Cerebellar nuclear complex (tissue), 1 donor: Measurements from ENCODE around the gene CCDC187.

ENCODE experiments used
- DNase-seq, 2 experiments: peaks; one replicate each; lab custom pipeline; 2025; lab: John Stamatoyannopoulos, UW

CCDC187 gene

DNA sequence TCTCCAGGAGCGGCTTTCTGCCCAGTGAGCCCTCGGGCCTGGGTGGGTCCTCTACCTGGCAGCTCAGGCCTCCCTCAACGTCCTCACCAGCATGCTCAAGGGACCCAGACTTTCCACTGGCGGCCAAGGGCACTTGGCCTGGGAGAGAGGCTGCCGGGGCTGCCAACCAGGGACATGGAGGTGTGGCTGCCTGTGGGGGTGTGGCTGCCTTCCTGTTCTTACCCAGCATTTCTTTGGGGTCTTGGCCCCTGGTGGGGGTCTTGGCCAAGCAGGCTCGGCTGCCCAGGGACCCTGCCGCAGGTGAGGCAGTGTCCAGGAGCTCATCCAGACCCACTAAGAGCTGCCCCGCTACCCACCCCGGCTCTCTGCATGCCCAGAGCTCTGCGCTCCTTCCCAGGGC lies 51.0 kb downstream of the CCDC187 start:
- DNase-seq: no peak

DNA sequence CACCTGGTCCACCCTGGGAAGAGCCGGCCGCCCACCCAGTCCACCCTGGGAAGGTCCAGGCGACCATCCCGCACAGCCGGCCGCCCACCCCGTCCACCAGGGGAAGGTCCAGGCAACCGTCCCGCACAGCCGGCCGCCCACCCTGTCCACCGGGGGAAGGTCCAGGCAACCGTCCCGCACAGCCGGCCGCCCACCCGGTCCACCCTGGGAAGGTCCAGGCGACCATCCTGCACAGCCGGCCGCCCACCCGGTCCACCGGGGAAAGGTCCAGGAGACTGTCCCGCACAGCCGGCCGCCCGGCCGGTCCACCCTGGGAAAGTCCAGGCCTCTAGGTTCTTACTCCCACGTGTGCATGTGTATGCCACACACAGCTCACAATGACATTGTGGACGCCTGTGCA lies 51.6 kb downstream of the CCDC187 start:
- DNase-seq: no peak

DNA sequence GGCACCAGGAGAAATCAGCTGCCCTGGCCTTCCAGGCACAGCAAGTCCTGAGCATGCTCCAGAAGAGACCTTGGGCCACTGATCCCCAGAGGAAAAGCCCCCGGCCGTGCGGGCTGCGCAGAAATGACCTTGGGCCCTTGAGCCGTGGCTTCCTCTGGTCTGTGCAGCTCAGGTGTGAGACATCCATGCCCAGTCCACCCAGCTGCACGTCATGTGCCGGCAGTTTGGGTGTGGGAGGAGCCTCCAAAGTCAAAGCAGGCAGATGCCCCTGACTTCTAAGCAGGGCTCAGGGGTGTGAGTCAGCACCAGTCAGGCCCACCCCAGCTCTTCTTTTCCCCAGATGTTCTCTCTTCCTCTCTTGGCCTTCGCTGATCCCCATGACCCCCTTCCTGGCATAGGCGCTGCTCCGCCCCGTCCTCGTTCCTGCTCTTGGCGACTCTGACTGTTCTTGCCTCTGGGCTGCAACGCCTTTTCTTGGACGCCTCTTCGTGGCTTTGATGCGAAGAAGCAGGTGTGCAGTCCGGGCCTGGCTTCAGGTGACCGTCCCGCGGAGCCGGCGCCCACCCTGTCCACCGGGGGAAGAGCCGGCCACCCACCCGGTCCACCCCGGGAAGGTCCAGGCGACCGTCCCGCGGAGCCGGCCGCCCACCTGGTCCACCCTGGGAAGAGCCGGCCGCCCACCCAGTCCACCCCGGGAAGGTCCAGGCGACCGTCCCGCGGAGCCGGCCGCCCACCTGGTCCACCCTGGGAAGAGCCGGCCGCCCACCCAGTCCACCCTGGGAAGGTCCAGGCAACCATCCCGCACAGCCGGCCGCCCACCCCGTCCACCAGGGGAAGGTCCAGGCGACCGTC lies 52.4 kb downstream of the CCDC187 start:
- DNase-seq: no peak

DNA sequence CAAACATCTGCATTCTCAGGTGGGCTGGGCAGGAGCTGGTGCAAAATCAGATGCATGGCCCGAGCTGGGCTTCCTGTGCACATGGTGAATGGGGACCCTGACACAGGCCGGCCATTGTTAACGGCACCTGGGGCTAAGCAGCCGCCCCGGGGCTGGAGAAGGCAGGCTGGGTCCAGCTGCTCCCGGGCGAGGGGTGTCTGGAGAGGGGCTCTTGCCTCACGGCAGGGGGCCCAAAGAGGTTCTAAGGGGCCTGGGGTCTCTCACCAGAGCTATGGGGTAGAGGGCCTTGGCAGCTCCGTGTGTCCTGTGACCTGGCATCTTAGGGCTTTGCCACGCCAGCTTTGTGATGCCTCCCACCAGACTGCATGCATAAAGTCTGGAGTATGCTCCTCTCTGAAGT lies 53.2 kb downstream of the CCDC187 start:
- DNase-seq: no peak

DNA sequence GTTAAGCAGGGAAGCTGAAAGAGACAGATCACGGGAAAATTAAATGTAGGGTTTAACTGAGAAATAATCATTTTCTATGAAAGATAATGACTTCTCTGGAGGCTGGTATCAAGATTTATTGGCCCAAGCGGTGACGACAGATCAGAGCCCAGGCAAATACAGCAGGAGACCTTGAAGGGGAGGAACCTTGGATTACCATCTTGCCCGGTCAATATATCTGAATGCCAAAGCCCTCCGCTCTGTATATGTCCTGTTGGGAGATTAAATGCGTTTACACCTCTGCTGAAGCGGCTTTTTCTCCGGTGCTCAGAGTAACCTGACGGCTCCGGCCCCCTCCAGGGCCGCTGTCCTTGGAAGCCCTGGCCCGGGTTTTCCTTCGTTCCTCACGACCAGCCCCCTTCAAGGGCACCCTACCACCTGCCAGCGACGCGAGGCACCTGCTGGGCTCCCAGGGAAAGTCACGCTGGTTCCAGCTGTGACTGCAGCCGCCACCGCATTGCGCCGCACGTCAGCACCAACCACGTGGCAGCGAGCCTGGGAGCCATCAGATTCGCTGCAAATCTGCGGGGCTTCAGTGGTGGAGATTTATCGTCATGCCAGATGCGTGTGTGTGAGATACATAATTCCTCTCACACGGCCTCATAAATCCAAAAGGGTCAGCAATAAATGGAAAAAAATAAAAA lies 53.9 kb downstream of the CCDC187 start:
- no peak for DNase-seq

DNA sequence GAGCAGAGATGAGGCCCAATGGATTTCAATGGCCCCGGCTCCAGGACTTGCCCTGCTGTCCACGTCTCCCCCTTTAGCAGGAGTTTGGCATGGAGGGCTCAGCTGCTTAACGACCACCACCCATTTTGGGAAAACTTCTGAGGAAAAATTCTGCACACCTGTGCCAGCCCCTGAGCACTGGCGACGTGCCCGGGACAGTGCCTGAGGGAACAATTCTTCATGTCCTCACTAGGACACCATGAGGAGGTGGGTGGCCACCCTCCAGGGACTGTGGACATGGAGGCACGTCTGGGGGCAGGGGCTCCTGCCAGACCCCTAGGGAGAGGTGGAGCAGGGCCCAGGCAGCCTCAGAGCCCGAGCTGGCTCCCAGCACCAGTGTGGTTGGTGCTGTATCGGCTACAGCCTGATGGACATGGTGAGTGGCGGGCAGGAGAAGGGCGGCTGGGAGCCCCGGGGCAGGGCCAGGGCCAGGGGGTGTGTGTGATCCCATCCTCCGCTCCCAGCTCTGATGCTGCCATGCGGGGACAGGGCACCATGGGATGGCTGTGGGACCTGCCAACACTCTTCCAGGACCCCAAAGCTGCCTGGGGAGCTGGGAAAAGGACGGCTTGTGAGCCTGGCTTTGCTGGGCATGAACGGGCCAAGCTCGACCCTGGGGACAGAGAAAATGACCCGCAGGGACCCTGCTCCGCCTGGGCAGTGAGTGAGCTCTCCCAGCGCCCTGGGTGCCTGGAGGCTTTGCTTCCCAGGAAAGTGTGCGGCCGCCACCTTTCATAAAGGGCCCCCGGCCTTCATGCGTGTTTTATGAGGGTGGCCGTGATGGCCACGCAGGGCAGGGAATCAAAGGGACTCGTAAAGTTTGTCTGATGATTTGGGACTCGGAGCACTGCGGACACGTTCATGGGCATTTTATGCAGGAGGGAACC lies 54.7 kb downstream of the CCDC187 start:
- no peak for DNase-seq

DNA sequence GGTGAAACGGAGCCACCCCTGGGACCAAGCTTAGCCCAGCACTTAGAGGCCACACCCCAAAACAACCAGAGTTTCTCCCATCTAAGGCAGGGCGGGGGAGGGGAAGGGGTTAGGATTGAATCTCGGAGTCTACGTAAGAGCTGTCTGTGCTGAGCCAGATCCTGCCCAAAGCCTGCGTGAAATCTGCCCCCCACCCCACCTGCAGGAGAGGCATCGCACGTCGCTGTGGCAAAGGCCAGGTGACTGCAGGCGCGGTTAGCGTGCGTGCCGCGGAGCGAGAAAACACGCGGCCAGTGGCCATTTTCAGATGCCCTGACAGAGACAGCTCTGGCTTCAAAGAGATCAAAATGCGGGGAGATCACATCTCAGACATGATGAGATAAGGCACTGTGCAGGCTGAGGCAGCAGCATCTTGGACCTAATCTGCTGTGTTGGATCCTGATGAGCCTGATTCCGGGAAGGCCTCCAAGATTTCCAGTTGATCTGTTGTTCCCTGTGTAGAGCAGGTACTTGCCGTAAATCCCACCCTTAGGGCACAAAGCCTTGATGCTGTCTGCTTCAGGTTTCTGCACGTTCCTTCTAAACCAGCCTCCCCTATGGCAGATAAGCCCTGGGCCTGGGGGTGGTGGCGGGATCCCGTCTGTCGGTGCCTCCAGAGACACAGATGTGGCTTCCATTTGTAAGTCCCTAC lies 55.8 kb downstream of the CCDC187 start:
- DNase-seq: no peak

DNA sequence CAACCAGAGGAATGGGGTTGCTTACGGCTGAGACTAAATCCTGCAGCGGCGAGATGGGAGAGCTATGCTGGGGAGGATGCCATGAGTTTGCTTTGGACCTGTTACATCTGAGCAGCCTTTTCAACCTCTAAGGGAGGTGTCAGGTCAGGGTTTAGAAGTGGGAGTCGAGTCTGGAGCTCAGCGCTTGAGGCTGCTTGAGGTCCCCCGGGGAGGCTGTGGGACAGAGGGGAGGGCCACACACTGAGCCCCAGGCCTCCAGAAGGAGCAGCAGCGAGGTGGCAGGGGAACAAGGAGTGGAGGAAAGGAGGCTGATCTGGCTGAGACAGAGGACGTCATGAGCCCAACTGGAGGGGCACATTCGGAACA lies 56.4 kb downstream of the CCDC187 start:
- DNase-seq: no peak

DNA sequence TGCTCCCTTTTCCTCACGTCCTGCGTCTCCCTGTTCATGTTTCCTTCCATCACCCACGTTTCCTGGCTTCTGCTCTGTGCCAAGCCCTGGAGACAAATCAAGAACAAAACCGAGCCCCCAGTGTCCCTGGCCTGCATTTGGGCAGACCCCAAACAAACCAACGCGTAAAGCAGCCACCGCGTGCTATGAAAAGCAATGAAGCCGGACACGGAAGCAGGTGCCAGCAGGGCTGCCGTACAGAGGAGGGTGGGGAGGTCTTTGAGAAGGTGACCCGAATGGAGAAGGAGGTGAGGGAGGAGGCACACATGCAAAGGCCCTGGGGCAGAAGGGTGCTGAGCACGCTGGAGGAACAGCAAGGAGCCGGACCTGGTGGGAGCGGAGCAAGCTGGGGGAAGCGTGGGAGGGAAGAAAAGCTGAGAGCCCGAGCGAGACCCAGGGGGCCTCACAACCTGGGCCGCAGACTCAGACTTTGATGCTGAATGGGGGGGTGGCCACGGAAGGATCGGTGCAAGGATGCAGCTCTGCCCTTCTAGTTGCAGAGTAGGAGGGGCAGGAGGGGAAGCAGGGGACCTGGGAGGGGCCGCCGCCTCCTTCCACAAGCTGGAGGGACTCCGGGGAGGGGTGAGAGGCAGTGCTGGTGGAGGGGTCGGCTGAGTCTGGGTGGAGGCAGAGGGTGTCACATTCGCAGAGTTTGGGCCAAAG lies 56.9 kb downstream of the CCDC187 start:
- no peak for DNase-seq

DNA sequence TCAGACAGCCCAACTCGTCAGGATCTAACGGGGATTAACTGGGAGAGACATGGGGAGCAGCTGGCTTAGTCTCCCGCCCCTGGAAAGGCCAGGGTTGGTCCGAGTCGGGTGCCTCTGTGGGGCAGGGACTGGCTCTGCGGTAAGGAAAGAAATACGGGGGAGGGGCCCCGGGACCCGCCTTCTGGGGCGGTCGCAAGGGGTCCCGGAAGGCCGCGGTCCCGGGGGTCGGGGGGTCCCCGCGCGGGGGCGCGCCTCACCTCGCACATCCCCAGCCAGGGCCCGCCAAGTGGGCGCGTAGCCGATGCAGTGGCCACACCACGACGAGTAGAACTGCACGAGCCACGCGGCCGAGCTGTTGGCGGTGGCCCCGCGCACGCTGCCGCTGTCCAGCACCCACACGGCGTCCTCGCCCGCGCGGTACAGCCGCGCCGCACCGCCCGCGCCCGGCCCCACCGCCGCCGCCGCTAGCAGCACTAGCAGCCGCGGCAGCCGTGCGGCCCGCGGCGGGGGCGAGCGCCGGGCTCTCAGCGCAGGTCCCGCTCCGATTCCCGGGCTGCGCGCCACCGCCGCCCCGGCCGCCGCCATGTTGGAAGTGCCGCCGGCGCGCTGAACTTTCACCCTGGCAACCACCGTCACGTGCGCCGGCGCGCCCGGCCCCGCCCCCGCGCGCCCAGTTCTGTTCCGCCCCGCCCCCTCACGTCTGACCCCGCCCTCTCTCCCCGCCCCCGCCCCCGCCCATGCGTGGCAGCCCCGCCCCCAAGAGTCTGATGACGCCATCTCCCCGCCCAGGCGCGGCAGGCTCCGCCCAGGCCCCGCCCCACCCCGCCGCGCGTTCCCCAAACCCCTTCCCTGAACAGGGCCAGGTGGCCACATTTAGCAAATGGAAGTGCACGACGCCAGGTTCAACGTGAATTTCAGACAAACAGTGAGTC lies 58.4 kb downstream of the CCDC187 start, which contains the start of gene QSOX2:
Gene QSOX2 (minus strand): TSS at position 594 of the 932 bp plus-strand sequence. CDS start 9 bp downstream, at position 585.
- DNase-seq: peak; percentile 51 to 61

DNA sequence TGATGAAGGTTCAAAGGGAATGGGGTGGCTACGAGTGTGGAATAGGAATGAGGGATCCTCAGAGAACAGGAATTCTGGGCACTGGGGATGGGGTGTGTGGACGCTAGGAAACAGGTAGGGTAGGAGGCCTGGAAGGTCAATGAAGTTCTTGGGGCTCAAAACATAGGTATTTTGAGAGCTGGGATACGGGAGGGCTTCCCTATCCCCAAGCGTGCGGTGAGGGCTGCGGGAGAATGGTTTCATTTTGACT lies 59.0 kb downstream of the CCDC187 start:
- no peak for DNase-seq

DNA sequence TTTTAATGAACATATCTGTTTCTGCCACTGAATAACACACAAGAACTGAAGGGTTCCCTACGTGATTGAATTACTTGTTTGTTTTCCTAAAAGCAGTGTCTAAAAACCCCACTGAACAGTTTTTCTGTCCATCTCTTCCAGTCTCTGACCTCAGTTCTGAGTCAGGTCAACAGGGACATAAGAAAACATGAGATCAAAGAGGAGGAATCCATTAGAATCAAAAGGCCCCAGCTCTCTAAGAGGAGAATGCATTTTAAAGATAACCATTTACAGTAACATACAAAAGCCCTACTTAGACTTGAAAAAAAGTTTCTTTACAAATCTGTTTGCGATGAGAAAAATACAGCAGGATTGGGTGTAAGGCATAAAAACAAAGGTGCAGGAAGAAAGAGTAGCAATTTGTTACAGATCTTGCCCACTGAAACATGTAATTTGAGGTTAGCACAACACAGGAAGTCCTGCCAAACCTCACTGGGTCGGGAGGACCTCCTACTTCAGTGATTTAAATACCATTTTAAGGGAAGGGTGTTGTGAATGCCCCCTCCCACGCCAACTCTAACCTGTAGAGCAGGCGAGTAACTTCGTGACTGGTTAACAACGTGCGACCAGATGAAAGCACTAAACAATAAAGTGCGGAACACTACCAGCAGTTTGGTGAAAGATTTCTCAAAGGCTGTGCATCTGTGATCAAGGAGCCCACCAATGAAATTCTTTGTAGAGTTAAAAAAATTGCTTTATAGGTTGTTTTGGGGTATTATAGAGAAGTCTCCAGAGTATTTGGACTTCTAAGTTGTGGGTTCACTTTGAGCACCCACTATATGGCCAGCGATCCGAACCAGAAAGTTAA lies 59.5 kb downstream of the CCDC187 start:
- no peak for DNase-seq

DNA sequence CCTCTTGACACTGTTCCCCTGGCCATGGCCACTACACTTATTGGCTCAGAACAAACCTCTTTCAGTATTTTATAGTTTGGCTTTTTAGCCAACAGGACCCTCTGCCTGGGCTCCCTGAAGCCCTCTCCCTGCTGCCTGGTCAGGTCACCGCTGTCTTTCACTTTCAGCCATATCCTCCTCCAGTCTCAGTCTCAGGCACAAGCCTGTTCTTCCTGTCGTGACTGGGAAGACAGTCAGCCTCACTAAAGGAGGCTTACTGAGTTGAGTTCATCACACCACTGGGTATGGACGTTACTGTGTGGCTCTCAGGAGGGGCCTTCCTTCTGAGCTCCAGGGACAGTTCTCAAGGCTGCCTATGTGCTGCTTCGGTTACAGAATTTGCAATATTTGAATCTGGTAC lies 60.3 kb downstream of the CCDC187 start:
- no peak for DNase-seq

DNA sequence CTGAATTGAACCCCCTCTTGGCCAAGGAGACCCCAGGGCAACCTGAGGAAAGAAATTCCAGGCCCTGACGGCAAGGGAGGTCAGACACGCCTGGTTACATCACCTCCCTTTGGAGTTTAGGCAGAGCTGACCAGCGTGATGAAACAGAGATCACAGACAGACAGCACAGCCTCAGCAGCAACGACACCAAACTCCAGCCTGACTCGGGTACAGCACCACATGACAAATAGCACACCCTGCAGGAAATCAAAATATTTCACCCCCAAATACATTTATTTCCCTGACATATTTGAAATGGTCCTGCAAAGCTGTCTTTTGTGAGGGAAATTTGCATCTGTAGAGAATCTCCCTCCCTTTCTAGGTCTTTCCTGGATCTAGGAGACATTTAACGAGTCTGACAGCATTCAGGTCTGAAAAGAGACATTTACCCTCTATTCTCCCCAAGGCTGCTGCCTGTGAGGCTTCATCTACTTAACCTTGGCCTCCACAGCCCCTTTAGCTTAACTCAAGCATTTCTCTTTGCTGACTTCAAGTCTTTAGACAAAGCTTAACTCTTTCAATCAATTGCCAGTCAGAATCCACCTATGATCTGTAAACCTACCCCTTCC lies 60.9 kb downstream of the CCDC187 start:
- DNase-seq: no peak

DNA sequence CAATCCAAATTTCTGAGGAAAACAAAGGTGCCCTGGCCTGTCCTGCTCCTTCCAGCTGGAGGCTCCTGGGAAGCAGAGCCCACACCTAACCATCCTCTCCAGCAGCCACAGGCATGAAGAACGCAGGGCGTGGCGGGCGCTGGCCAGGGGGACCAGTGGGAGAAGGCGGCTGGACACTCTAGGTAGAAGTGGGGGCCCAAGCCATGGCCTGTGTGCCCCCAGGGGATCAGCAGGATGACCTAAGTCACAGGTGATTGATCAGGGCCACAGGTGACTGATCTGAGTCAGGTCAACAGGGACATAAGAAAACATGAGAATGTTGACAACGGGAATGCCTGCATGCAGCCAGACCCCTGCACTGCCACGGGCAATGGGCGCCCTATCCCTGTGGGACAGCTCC lies 61.6 kb downstream of the CCDC187 start:
- no peak for DNase-seq

DNA sequence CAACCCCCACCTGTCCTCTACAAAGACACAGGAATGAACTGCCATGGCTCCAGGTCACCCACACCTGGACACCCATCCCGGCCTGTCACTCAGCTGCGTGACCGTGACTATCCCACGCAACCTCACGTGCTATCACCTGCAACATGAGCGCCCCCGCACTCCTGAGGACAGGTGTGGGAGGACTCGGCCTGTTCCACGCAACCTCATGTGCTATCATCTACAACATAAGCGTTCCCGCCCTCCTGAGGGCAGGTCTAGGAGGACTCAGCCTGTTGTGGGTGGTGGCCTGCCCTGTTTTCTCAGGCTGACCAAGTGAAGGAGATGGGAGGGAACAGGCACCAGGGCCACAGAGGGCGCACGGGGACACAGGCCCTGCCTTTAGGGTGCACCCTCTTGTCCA lies 62.4 kb downstream of the CCDC187 start:
- no peak for DNase-seq

DNA sequence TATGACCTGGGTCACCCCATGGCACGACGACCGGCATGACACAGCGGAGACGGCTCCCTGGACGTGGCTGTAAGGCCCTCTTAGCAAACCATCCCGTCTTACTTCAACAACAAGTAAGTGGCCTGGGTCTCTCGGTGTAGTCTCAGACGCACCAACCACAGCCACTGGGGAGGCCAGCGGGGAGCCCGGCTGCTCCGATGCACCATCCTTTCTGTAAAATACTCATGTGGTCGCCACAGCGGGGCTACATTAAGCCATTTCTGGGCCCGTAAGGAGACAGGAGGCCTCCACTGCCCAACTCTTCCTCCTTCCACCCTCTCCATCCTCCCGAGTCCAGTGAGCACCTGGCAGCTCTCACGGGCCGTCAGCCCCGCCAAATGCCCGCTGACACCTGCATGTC lies 63.0 kb downstream of the CCDC187 start:
- no peak for DNase-seq

DNA sequence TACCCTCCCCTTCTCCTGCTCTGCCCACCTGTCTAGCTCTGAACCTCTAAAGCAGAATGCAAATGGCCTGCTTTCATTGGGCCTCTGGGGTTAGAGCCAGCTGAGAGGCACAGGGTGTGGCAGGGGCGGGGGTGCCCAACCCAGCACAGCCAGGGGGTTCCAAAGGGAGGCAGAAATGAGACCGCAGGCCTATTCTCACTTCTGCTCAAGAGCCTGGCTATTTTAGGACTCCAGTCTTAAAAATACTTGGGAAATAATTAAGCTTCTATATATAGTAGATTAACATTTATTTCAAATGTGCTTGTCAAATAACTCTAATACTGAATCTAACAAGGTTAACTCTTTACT lies 63.9 kb downstream of the CCDC187 start:
- DNase-seq: no peak
